Caco-2 (cell line): ENCODE data around the gene PHEX. TPM values are rescaled to one million over a fixed set of nuclear protein-coding genes. Genes with fewer than 3 reads are reported as not detected.
A peak's percentile ranks its signal among the peaks of the same experiment; 100 is the strongest.

Source experiments
- BruUV-seq: library from RNA; stranded (reverse); fragments of 400-500 nt; replicated peaks from 2 replicates; lab custom pipeline; 2021; lab: Mats Ljungman, UMichigan
- CTCF ChIA-PET: fragments of 300-600 bp; sonication (Branson Sonifier 250); formaldehyde crosslinking; loops from one replicate; lab custom pipeline; 2022; ENCODE audit warnings: antibody characterized with exemption; lab: Charles Lee
- POLR2A ChIA-PET: fragments of 300-600 bp; sonication (Branson Sonifier 250); formaldehyde crosslinking; loops from one replicate; lab custom pipeline; 2022; ENCODE audit warnings: antibody characterized with exemption; lab: Charles Lee
- DNase-seq, 2 experiments: peaks; one replicate each; pipeline versions ENCODE4 v3.0.0 to v3.0.0-alpha.2; 2020 to 2022
- H3K27me3 ChIP-seq: replicated peaks from 2 replicates; pipeline ENCODE4 v1.6.0; 2011; ENCODE audit warnings: low read length; ENCODE audit not compliant: control insufficient read depth, insufficient read depth
- H3K36me3 ChIP-seq: 2 replicates; pipeline ENCODE4 v1.5.1; 2011; ENCODE audit warnings: low read length; ENCODE audit not compliant: control insufficient read depth, insufficient read depth
- H3K4me1 ChIP-seq: fragments of 250-450 bp; sonication (Bioruptor Pico); 2 replicates; pipeline ENCODE4 v1.5.1; 2020; ENCODE audit warnings: mild to moderate bottlenecking
- H3K4me3 ChIP-seq: 2 replicates; pipeline ENCODE4 v1.5.1; 2011; ENCODE audit warnings: low read depth, mild to moderate bottlenecking, control low read depth, low read length
- H3K9me3 ChIP-seq: fragments of 250-450 bp; sonication (Bioruptor Pico); 2 replicates; pipeline ENCODE4 v1.5.1; 2020; ENCODE audit warnings: mild to moderate bottlenecking, moderate library complexity
- H3K27ac Mint-ChIP-seq: one replicate; pipeline ENCODE4 v1.8.0; 2022; ENCODE audit warnings: mixed read lengths; ENCODE audit not compliant: unreplicated experiment
- H3K27me3 Mint-ChIP-seq: one replicate; pipeline ENCODE4 v1.8.0; 2022; ENCODE audit warnings: mixed read lengths; ENCODE audit not compliant: insufficient read depth, unreplicated experiment
- H3K36me3 Mint-ChIP-seq: one replicate; pipeline ENCODE4 v1.8.0; 2022; ENCODE audit warnings: mild to moderate bottlenecking, mixed read lengths; ENCODE audit not compliant: insufficient read depth, unreplicated experiment
- H3K4me1 Mint-ChIP-seq: one replicate; pipeline ENCODE4 v1.8.0; 2022; ENCODE audit warnings: low read depth, mixed read lengths; ENCODE audit not compliant: unreplicated experiment
- H3K4me3 Mint-ChIP-seq: one replicate; pipeline ENCODE4 v1.8.0; 2022; ENCODE audit warnings: mild to moderate bottlenecking, moderate library complexity, mixed read lengths; ENCODE audit not compliant: unreplicated experiment
- H3K9me3 Mint-ChIP-seq: one replicate; pipeline ENCODE4 v1.8.0; 2022; ENCODE audit warnings: mixed read lengths; ENCODE audit not compliant: unreplicated experiment
- intact Hi-C: fragments of 100-400 bp; cut with micrococcal nuclease; formaldehyde crosslinking; loops from one replicate; pipeline ENCODE4 v1.10.0; 2022; ENCODE audit not compliant: unreplicated experiment
- total RNA-seq: library from RNA; stranded (reverse); gene quantifications from 2 replicates; pipeline ENCODE4 v1.2.3, GENCODE V29; 2022
- TF ChIP-seq, protein P1 (sequence below), 2 experiments: fragments of 200-600 bp in 1 of 2; IDR thresholded peaks; 1 replicate in 1 of 2; 2 replicates in 1 of 2; pipeline versions ENCODE4 v1.5.1 to v1.8.0; 2011 to 2022; ENCODE audit warnings: antibody characterized with exemption in 1 of 2, control low read depth in 1 of 2, inconsistent platforms in 1 of 2, low read depth in 1 of 2, low read length in 1 of 2, mild to moderate bottlenecking in 1 of 2, moderate library complexity in 1 of 2; ENCODE audit not compliant: insufficient read depth in 1 of 2, severe bottlenecking in 1 of 2, unreplicated experiment in 1 of 2

PHEX gene
- total RNA-seq, 1 experiment from 2014 or later, result 0.75 TPM

DNA sequence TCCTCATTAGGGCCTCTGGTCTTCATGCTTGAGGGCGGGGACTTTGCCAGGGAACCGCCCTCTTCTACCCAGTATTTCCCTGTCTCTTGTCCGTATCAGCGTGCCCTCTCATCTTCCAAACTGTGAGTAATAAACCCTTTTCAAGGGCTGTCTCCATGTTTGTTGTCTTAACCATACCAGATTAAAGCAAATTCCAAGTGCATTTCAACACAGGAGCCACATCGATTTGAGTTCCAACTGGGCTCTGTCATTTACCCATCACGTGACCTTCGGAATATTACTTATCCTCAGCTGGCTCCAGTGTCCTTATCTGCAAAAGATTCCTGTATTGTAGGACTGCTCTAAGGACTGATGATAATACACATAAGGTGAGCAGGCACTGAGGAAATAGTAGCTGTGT lies 6.4 kb upstream of the PHEX start:
- ChIA-PET POLR2A (no interaction called here), CTCF (interaction anchor here (1.3 kb wide), 1 partner anchor 41 kb away, joined by 5 read pairs; no protein-coding TSS in a partner anchor)
- no peaks in the 10 kb centered on the region for H3K27me3 ChIP-seq
- no peaks in the 10 kb centered on the region for H3K9me3 ChIP-seq
- Mint-ChIP-seq H3K9me3 (no peaks in the 10 kb centered on the region), H3K27ac (peak overlapping the region; percentile 29), H3K36me3 (peaks cover 6% of the 10 kb centered on the region), H3K27me3 (no peaks in the 10 kb centered on the region), H3K4me3 (peak overlapping the region; percentile 58), H3K4me1 (peaks cover 15% of the 10 kb centered on the region)
- H3K4me3 ChIP-seq, result no peak overlapping the region
- H3K4me1 ChIP-seq, result peaks cover 15% of the 10 kb centered on the region
- DNase-seq, result peak; percentile 35 to 41
- BruUV-seq, result no TSS peak
- no peaks in the 10 kb centered on the region for H3K36me3 ChIP-seq
- TF ChIP-seq, protein P1, sequence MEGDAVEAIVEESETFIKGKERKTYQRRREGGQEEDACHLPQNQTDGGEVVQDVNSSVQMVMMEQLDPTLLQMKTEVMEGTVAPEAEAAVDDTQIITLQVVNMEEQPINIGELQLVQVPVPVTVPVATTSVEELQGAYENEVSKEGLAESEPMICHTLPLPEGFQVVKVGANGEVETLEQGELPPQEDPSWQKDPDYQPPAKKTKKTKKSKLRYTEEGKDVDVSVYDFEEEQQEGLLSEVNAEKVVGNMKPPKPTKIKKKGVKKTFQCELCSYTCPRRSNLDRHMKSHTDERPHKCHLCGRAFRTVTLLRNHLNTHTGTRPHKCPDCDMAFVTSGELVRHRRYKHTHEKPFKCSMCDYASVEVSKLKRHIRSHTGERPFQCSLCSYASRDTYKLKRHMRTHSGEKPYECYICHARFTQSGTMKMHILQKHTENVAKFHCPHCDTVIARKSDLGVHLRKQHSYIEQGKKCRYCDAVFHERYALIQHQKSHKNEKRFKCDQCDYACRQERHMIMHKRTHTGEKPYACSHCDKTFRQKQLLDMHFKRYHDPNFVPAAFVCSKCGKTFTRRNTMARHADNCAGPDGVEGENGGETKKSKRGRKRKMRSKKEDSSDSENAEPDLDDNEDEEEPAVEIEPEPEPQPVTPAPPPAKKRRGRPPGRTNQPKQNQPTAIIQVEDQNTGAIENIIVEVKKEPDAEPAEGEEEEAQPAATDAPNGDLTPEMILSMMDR (IDR thresholded peaks at IDR 0.05; ENCODE audit: insufficient read depth in 1 of 2, low read depth in 1 of 2, low read length in 1 of 2, severe bottlenecking in 1 of 2, unreplicated experiment in 1 of 2), result no peak
- intact Hi-C loops, result loop anchor here (2.0 kb wide), 1 partner anchor 27 kb away; no protein-coding TSS in a partner anchor

DNA sequence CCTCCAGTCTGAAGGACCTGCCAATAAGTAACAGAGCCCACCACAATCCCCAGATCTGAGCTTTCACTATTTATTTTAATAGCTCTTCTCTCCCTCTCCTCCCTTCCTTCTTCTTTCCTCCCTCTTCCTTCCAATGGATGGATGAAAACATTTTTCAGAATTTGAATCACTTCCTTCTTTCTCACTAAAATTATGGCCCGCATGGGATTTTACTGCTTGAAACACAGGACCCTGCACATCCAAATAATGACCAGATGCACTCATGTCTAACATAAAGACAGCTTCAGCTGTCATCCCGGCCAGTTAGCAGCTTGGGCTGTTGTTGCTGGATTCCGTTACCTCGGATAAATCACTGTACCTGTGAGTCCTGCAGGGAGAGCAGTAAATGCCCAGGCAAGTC lies 5.4 kb upstream of the PHEX start:
- BruUV-seq, result no TSS peak
- no peak overlapping the region for H3K27ac Mint-ChIP-seq
- no peak overlapping the region for H3K4me3 Mint-ChIP-seq
- H3K36me3 ChIP-seq, result no peaks in the 10 kb centered on the region
- peaks cover 15% of the 10 kb centered on the region for H3K4me1 Mint-ChIP-seq
- peaks cover 6% of the 10 kb centered on the region for H3K36me3 Mint-ChIP-seq
- no peak for DNase-seq
- no peaks in the 10 kb centered on the region for H3K9me3 ChIP-seq
- H3K4me1 ChIP-seq, result peaks cover 15% of the 10 kb centered on the region
- H3K4me3 ChIP-seq, result no peak overlapping the region
- intact Hi-C loops, result loop anchor here (2.0 kb wide), 1 partner anchor 26 kb away; no protein-coding TSS in a partner anchor
- ChIA-PET POLR2A (no interaction called here), CTCF (interaction anchor here (1.3 kb wide), 1 partner anchor 42 kb away, joined by 5 read pairs; no protein-coding TSS in a partner anchor)
- TF ChIP-seq, protein P1 (IDR thresholded peaks at IDR 0.05; ENCODE audit: insufficient read depth in 1 of 2, low read depth in 1 of 2, low read length in 1 of 2, severe bottlenecking in 1 of 2, unreplicated experiment in 1 of 2), result no peak
- no peaks in the 10 kb centered on the region for H3K27me3 Mint-ChIP-seq
- H3K9me3 Mint-ChIP-seq, result no peaks in the 10 kb centered on the region
- H3K27me3 ChIP-seq, result no peaks in the 10 kb centered on the region

DNA sequence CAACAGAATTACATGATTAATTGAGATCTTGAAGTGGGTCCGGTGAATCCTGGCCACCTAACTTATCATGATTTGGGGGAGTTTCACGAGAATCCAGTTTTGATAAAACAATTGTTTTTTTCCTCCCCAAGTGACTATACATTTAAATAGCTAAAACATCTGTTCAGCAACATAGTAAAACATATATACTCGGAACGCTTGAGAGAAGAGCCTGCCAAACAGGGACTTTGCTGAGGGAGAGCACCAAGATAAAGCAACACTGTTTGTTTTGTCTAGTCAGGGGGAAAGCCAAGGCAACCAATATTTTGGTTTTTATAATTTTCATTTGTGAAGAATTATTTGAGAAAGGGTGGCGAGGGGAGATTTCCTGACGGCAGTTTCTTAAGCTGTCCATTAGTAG lies 381 bp downstream of the PHEX start:
- Histone ChIP-seq H3K4me3 (no peak overlapping the region), H3K36me3 (no peaks in the 10 kb centered on the region), H3K9me3 (no peaks in the 10 kb centered on the region), H3K4me1 (no peaks in the 10 kb centered on the region), H3K27me3 (no peaks in the 10 kb centered on the region)
- Mint-ChIP-seq H3K27me3 (no peaks in the 10 kb centered on the region), H3K36me3 (no peaks in the 10 kb centered on the region), H3K4me3 (no peak overlapping the region), H3K27ac (no peak overlapping the region), H3K9me3 (no peaks in the 10 kb centered on the region), H3K4me1 (no peaks in the 10 kb centered on the region)
- CTCF ChIA-PET, result no interaction called here
- POLR2A ChIA-PET, result no interaction called here
- no peak for DNase-seq
- no TSS peak for BruUV-seq
- intact Hi-C loops, result no loop called here
- TF ChIP-seq, protein P1 (IDR thresholded peaks at IDR 0.05; ENCODE audit: insufficient read depth in 1 of 2, low read depth in 1 of 2, low read length in 1 of 2, severe bottlenecking in 1 of 2, unreplicated experiment in 1 of 2), result no peak
